HCEC 1CT (cell line): Measurements from ENCODE around the gene RINT1.

Source experiments
- DNase-seq: peaks from one replicate; pipeline ENCODE4 v3.0.0-alpha.2; 2017

RINT1 gene

GRCh38 chr7:105600720-105601550 lies 68.9 kb downstream of the RINT1 start:
- no peak for DNase-seq

- DNase-seq: no peak
Measured at GRCh38 chr7:105602325-105603305, 70.6 kb downstream of the RINT1 start.

DNA sequence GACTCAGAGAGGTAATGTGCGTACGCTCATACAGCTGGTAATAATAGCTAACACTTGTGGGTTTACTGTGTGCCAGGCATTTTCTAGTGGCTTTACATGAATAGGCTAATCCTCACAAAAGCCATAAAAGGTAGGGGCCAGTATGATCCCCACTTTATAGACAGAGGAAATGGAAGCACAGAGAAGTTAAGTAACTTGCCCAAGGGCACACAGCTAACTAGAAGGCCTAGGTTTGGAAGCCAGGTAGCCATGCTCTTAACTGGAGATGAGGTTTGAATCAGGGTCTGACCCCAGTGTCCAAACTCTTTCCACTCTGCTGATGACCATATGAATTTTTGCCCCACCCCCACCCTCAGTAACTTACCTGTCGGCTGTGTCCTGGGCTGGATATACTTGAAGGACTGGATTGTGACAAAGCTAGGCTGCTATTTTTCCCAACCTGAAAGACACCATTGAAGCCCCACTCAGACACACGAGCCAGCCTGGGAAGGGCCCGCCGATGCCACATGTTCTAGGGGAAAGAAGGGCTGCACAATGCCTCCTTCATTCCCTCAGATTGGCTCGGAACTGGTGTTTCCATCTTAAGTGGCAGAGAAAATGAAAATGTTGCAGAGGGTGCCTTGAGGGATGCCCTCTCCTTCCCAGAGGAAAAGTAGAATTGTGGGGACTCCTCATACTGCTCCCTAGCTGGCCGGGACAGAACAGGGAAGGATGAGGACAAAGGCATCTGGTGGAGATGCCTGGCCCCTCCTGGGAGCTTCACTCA lies 78.3 kb downstream of the RINT1 start:
- no peak for DNase-seq

- DNase-seq: peak; percentile 29
Measured at GRCh38 chr7:105611856-105612775, 80.1 kb downstream of the RINT1 start.

- DNase-seq: no peak
Measured at GRCh38 chr7:105612806-105613205, 80.8 kb downstream of the RINT1 start.

DNA sequence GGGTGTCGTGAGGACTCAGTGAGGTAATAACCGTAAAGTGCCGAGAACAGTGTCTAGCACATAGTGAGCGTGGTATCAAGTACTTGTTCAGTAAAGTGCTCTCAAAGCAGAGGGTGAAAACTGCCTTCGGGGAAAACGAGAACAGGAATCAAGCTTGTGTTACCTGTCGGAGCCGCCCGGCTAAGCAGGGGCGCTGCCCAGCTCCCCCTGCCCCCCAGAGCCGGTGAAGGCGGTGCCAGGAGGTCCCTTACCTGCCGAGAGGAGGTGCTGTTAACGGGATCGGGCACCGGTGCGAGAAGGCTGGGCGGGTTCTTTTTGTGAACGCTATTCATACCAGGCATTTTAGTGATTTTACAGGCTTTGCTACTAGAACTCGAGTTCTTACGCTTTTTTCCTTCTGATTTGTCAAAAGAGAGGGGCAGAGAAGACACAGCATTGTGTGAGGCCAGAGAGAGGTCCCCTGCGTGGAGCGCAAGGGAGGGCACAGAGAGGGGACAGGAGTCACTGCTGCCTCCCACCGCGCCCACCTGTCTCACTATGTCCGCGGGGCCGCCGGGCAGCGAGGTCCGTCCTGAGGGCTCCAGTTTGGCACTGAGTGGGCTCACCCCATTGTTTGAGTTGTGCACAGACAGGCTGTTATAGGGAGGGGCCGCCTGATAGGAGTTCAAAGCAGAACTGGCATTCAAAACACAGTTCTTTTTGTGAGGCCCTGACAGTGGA lies 81.8 kb downstream of the RINT1 start:
- DNase-seq: no peak

DNA sequence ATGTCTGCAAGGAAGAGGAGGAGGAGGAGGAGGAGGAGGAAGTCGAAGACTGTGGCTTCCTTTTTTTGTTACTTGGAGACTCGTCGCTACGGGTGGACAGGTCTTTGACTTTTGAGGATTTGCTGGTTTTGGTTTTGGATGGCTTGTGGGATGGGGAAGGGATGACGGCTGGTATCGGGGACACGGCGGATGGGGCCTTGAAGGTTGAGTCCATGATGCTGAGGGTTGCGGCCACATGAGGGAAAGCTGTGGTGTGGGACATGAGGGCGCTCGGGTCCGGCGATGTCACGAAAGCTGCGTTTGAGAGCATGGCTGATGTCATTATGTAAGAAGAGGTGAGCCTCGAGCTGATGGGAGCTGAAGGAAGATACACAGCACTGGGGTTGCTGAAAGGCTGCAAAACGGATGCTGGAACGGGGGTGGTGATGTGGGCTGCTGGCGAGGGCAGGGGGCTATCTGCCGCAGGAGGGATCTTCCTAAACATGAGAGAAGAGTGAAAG lies 82.4 kb downstream of the RINT1 start:
- DNase-seq: no peak
